ENCODE data around the gene VANGL1. TPM values are rescaled to one million over a fixed set of nuclear protein-coding genes. Genes with fewer than 3 reads are reported as not detected.
A peak's percentile ranks its signal among the peaks of the same experiment; 100 is the strongest.

Gene VANGL1
- total and polyA plus RNA-seq, 3 donors from 2014 or later, result 8.2 to 16.6 (median 8.6) TPM

DNA sequence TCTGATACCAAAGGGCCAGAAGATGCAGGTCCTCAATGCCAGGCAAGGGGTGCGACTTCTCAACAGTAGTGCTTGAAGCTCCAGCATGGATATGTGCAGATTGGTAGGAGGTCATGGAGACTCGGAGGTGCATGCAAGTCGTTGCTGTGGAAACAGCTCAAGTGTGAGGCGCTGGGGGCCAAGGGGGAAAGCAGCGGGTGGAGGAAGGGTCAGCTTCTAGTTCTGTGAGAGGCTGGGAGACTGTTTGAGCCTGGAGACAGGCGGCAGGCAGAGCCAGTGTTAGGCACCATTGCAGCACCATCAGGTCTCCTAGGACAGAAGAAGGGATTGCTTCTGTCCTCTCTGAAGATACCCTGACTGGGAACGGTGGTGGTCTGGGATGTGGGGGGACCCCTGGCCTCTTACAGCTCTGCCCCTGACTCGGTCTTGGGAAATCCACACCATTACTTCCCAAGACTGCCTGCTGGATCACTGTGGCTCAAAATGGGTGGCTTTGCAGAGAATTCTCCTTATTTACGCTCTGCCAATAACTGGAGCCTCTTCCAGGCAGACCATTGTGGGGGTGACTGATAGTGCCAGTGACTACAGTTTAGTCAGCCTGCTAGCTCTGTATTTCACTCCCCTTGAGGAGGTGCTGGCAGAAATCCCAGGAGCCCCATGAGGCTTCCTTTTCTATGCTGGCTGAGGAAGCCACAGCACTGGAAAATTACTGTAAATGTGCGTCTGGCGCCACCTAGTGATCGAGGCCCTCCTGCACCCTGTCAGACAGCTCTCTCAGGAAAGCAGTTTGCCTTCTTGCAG is 46.3 kb upstream of the VANGL1 start:
- H3K27me3 ChIP-seq, result no peaks in the 10 kb centered on the region
- no peaks in the 10 kb centered on the region for H3K9me3 ChIP-seq
- H3K36me3 ChIP-seq (ENCODE audit: low read depth, missing control alignments), result no peaks in the 10 kb centered on the region
- WGBS, 2 donors, result 60 to 76% methylated on average over 9 to 12 of the region's 12 CpGs
- no peak overlapping the region for H3K27ac ChIP-seq
- peak; percentile 94 for DNase-seq
- peaks cover 7% of the 10 kb centered on the region for H3K4me1 ChIP-seq
- intact Hi-C loops (cut with DNase I; ENCODE audit: low total_unique reads), result loop anchor here (10.0 kb wide), 1 partner anchor 461 kb away; no protein-coding TSS in a partner anchor
- no peak overlapping the region for H3K4me3 ChIP-seq
- TF ChIP-seq POLR2A (IDR thresholded peaks at IDR 0.05), result no peak
- TF ChIP-seq, protein P1, sequence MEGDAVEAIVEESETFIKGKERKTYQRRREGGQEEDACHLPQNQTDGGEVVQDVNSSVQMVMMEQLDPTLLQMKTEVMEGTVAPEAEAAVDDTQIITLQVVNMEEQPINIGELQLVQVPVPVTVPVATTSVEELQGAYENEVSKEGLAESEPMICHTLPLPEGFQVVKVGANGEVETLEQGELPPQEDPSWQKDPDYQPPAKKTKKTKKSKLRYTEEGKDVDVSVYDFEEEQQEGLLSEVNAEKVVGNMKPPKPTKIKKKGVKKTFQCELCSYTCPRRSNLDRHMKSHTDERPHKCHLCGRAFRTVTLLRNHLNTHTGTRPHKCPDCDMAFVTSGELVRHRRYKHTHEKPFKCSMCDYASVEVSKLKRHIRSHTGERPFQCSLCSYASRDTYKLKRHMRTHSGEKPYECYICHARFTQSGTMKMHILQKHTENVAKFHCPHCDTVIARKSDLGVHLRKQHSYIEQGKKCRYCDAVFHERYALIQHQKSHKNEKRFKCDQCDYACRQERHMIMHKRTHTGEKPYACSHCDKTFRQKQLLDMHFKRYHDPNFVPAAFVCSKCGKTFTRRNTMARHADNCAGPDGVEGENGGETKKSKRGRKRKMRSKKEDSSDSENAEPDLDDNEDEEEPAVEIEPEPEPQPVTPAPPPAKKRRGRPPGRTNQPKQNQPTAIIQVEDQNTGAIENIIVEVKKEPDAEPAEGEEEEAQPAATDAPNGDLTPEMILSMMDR (IDR thresholded peaks at IDR 0.05), result peak; percentile 84 to 88 (median 88)

DNA sequence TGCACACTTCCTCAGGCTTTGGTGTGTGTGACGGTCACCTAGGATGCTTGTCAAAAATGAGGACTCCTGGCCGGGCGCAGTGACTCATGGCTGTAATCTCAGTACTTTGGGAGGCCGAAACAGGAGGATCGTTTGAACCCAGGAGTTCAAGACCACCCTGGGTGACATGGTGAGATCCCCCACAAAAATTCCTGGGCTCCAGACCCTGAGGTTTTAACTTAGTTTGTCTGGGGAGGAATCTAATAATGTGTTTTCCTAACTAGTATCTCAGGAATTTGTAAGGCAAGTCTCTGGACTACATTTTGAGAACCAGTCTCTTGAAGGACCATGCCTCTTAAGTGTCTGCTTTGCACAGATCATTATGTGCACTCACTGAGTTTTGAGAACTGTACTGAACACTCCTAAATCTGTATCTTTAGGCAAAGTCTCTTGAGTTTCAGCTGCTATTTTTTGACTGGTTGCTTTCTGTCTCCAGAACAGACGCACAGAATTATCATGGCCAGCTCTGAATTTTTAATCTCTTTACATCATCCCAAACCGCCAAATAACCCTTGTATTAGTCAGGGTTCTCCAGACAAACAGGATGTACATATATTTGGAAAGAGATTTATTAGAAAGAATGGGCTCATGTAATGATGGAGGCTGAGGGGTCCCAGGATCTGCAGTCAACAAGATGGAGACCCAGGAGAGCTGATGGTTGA is 45.5 kb upstream of the VANGL1 start:
- H3K27me3 ChIP-seq, result no peaks in the 10 kb centered on the region
- H3K36me3 ChIP-seq (ENCODE audit: low read depth, missing control alignments), result no peaks in the 10 kb centered on the region
- no peak for DNase-seq
- H3K4me1 ChIP-seq, result peaks cover 7% of the 10 kb centered on the region
- H3K9me3 ChIP-seq, result no peaks in the 10 kb centered on the region
- H3K27ac ChIP-seq, result no peak overlapping the region
- WGBS, 2 donors, result 41 to 48% methylated on average over 7 of the region's 7 CpGs
- no peak for TF ChIP-seq POLR2A (IDR thresholded peaks at IDR 0.05)
- TF ChIP-seq, protein P1 (IDR thresholded peaks at IDR 0.05), result no peak
- H3K4me3 ChIP-seq, result no peak overlapping the region
- intact Hi-C loops (cut with DNase I; ENCODE audit: low total_unique reads), result loop anchor here (10.0 kb wide), 1 partner anchor 461 kb away; no protein-coding TSS in a partner anchor

DNA sequence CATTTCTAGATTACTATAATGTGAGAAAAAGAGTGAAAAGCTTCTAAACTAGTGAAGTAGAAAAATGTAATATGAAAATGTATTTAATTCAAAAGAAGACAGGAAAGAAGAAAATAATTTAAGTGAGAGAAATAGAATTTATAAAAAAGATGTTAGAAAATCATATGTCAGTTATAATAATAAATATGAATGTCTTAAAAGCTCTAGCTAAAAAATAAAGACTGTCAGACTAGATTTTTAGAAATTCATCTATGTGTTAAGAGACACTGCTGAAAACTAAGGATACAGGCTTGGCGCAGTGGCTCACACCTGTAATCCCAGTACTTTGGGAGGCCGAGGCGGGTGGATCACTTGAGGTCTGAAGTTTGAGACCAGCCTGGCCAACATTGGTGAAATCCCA is 37.3 kb upstream of the VANGL1 start:
- Histone ChIP-seq H3K4me3 (no peak overlapping the region), H3K9me3 (no peaks in the 10 kb centered on the region), H3K4me1 (no peaks in the 10 kb centered on the region), H3K36me3 (ENCODE audit: low read depth, missing control alignments) (no peaks in the 10 kb centered on the region), H3K27me3 (no peaks in the 10 kb centered on the region), H3K27ac (no peak overlapping the region)
- TF ChIP-seq, protein P1 (IDR thresholded peaks at IDR 0.05), result no peak
- TF ChIP-seq POLR2A (IDR thresholded peaks at IDR 0.05), result no peak
- no peak for DNase-seq
- intact Hi-C loops (cut with DNase I; ENCODE audit: low total_unique reads), result no loop called here
- 96 to 98% methylated on average over 3 of the region's 3 CpGs for WGBS, 2 donors

DNA sequence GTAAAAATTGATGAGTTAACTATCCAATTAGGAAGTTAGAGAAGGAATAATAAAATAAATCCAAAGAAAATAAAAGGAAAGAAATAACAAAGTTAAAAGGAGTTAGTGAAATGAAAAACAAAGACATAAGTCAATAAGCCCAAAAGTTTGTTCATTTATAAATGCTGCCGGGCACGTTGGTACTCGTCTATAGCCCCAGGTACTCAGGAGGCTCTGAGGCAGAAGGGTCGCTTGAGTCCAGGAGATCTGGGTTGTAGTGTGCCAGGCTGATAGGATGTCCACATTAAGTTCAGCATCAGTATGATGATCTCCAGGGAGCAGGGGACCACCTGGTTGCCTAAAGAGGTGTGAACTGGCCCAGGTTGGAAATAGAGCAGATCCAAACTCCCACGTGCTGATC is 35.5 kb upstream of the VANGL1 start:
- TF ChIP-seq, protein P1 (IDR thresholded peaks at IDR 0.05), result no peak
- no peak for TF ChIP-seq POLR2A (IDR thresholded peaks at IDR 0.05)
- Histone ChIP-seq H3K27me3 (no peaks in the 10 kb centered on the region), H3K27ac (no peak overlapping the region), H3K4me3 (no peak overlapping the region), H3K36me3 (ENCODE audit: low read depth, missing control alignments) (no peaks in the 10 kb centered on the region), H3K9me3 (no peaks in the 10 kb centered on the region), H3K4me1 (no peaks in the 10 kb centered on the region)
- no peak for DNase-seq
- WGBS, 2 donors, result 83% methylated on average over 5 of the region's 5 CpGs
- intact Hi-C loops (cut with DNase I; ENCODE audit: low total_unique reads), result no loop called here
